MCF 10A (cell line): Measurements from ENCODE around the gene PTPRR. TPM values are rescaled to one million over a fixed set of nuclear protein-coding genes. Genes with fewer than 3 reads are reported as not detected.

ENCODE experiments used
- BruUV-seq: library from RNA; stranded (reverse); fragments of 400-500 nt; replicated peaks from 2 replicates; lab custom pipeline; 2021; lab: Mats Ljungman, UMichigan
- CTCF ChIA-PET: fragments of 300-600 bp; sonication (Branson Sonifier 250); formaldehyde crosslinking; extraction: SDS; loops from one replicate; lab custom pipeline; 2021; ENCODE audit warnings: antibody characterized with exemption, inconsistent platforms; lab: Yijun Ruan, JAX
- POLR2A ChIA-PET: fragments of 300-600, 350-650 bp; sonication (Branson Sonifier 250); formaldehyde crosslinking; extraction: SDS; loops from one replicate; lab custom pipeline; 2020; ENCODE audit warnings: antibody characterized with exemption, inconsistent platforms; lab: Yijun Ruan, JAX
- DNase-seq: peaks from one replicate; pipeline ENCODE4 v3.0.0-alpha.2; 2018; ENCODE audit not compliant: unreplicated experiment
- H3K27ac Mint-ChIP-seq: one replicate; pipeline ENCODE4 v1.8.0; 2022; ENCODE audit warnings: mild to moderate bottlenecking, low read depth, mixed read lengths; ENCODE audit not compliant: unreplicated experiment
- H3K27me3 Mint-ChIP-seq: one replicate; pipeline ENCODE4 v1.8.0; 2022; ENCODE audit warnings: mixed read lengths; ENCODE audit not compliant: insufficient read depth, unreplicated experiment
- H3K36me3 Mint-ChIP-seq: one replicate; pipeline ENCODE4 v1.8.0; 2022; ENCODE audit warnings: mild to moderate bottlenecking, moderate library complexity, mixed read lengths; ENCODE audit not compliant: insufficient read depth, unreplicated experiment
- H3K4me1 Mint-ChIP-seq: one replicate; pipeline ENCODE4 v1.8.0; 2022; ENCODE audit warnings: mixed read lengths; ENCODE audit not compliant: insufficient read depth, unreplicated experiment
- H3K4me3 Mint-ChIP-seq: one replicate; pipeline ENCODE4 v1.8.0; 2022; ENCODE audit warnings: mild to moderate bottlenecking, moderate library complexity, mixed read lengths; ENCODE audit not compliant: unreplicated experiment
- H3K9me3 Mint-ChIP-seq: one replicate; pipeline ENCODE4 v1.8.0; 2022; ENCODE audit warnings: mixed read lengths; ENCODE audit not compliant: unreplicated experiment
- intact Hi-C: fragments of 100-400 bp; cut with micrococcal nuclease; formaldehyde crosslinking; loops from 2 replicates; pipeline ENCODE4 v1.14.1; 2022
- total RNA-seq: library from RNA; stranded (reverse); gene quantifications from 2 replicates; pipeline ENCODE4 v1.2.3, GENCODE V29; 2022
- TF ChIP-seq, protein P1 (sequence below): fragments of 200-600 bp; IDR thresholded peaks from one replicate; pipeline ENCODE4 v1.8.0; 2022; ENCODE audit warnings: antibody characterized with exemption, mild to moderate bottlenecking; ENCODE audit not compliant: unreplicated experiment

PTPRR gene
- total RNA-seq, 1 experiment from 2014 or later, result not detected

DNA sequence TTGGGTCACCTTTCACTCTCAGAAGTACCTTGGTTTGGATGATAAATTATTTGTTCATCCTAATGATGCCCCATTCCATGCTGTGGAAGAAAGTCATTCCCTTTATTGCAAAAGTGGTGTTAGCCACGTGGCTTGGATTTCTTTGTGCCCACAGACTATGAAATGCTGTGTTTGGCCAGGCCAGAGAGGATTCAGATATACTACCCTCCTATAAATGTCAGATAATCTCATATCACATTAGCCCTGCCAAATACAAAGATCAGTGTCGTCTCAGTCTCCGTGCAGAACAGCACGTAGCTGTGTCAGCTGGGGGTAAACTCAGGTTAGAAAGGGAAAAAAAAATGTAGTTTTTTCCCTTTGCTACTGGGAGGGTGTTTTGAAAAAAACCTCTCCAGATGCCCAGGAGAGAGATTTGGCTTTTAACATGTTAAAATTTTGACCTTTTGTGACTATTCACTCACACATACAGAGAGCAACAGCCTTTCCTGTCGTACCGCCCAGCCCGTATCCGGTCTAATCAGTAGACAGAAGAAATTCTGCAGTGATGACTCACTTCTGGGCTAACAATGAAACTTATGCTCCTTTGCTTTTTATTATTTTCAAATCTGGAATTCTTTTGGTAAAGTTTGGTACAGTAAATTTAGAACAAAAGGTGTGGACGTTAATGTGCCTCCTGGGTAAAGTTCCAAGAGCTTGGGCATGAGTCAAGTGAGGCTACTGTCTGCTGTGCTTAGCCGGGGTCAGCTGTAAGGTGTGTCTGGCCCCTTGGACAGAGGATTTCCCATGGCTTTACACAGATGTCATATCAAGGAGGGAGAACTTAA, 274.8 kb downstream of the PTPRR start:
- Mint-ChIP-seq H3K36me3 (no peaks in the 10 kb centered on the region), H3K9me3 (no peaks in the 10 kb centered on the region), H3K4me1 (peaks cover 17% of the 10 kb centered on the region), H3K27me3 (no peaks in the 10 kb centered on the region), H3K4me3 (peak overlapping the region; percentile 52), H3K27ac (peak overlapping the region; percentile 68)
- POLR2A ChIA-PET, result interaction anchor here (0.7 to 1.4 kb wide), 3 partner anchors 10 to 166 kb away, joined by 3 to 8 read pairs (median 3); no protein-coding TSS in a partner anchor
- TF ChIP-seq, protein P1, sequence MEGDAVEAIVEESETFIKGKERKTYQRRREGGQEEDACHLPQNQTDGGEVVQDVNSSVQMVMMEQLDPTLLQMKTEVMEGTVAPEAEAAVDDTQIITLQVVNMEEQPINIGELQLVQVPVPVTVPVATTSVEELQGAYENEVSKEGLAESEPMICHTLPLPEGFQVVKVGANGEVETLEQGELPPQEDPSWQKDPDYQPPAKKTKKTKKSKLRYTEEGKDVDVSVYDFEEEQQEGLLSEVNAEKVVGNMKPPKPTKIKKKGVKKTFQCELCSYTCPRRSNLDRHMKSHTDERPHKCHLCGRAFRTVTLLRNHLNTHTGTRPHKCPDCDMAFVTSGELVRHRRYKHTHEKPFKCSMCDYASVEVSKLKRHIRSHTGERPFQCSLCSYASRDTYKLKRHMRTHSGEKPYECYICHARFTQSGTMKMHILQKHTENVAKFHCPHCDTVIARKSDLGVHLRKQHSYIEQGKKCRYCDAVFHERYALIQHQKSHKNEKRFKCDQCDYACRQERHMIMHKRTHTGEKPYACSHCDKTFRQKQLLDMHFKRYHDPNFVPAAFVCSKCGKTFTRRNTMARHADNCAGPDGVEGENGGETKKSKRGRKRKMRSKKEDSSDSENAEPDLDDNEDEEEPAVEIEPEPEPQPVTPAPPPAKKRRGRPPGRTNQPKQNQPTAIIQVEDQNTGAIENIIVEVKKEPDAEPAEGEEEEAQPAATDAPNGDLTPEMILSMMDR, result no peak
- intact Hi-C loops, result no loop called here
- CTCF ChIA-PET, result interaction anchor here (0.8 kb wide), 1 partner anchor 20 kb away, joined by 3 read pairs; no protein-coding TSS in a partner anchor
- TSS peak; percentile 45 for BruUV-seq
- peak; percentile 90 for DNase-seq

GRCh38 chr12:70644861-70645260, 275.7 kb downstream of the PTPRR start:
- ChIA-PET CTCF (no interaction called here), POLR2A (interaction anchor here (1.0 kb wide), 1 partner anchor 34 kb away, joined by 3 read pairs; no protein-coding TSS in a partner anchor)
- Mint-ChIP-seq H3K36me3 (no peaks in the 10 kb centered on the region), H3K4me3 (no peak overlapping the region), H3K27ac (no peak overlapping the region), H3K27me3 (no peaks in the 10 kb centered on the region), H3K4me1 (peaks cover 17% of the 10 kb centered on the region), H3K9me3 (no peaks in the 10 kb centered on the region)
- DNase-seq, result peak; percentile 19
- no TSS peak for BruUV-seq
- TF ChIP-seq, protein P1, result no peak
- intact Hi-C loops, result no loop called here

- ChIA-PET POLR2A (no interaction called here), CTCF (interaction anchor here (1.2 to 1.6 kb wide), 2 partner anchors 49 to 762 kb away, joined by 4 to 5 read pairs; no protein-coding TSS in a partner anchor)
- intact Hi-C loops, result no loop called here
- no peaks in the 10 kb centered on the region for H3K27me3 Mint-ChIP-seq
- H3K4me3 Mint-ChIP-seq, result no peak overlapping the region
- no peak overlapping the region for H3K27ac Mint-ChIP-seq
- H3K4me1 Mint-ChIP-seq, result peaks cover 17% of the 10 kb centered on the region
- peak; percentile 80 for DNase-seq
- TF ChIP-seq, protein P1, result no peak
- no peaks in the 10 kb centered on the region for H3K9me3 Mint-ChIP-seq
- BruUV-seq, result no TSS peak
- no peaks in the 10 kb centered on the region for H3K36me3 Mint-ChIP-seq
Measured at GRCh38 chr12:70643939-70644338, 276.6 kb downstream of the PTPRR start.

DNA sequence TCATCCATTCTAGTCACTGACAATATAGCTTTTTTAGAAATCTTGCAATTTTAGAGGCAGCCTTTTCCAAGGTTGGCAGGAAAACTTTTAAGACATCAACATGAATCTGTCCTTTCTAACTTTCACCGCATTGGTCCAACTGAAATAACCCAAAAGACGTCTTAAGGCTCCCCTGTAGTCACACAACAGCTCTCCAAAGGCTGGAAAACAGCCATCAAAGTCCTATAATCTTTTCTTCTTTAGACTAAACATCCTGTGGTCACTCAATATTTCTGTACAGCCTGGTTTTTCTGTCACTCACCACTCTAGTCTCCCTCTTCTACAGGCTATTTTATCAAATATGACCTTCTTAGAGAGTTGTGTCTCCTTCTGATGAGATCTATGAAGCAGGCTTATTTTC, 278.8 kb downstream of the PTPRR start:
- no peak overlapping the region for H3K4me3 Mint-ChIP-seq
- H3K9me3 Mint-ChIP-seq, result no peaks in the 10 kb centered on the region
- no peaks in the 10 kb centered on the region for H3K27me3 Mint-ChIP-seq
- intact Hi-C loops, result no loop called here
- no peak overlapping the region for H3K27ac Mint-ChIP-seq
- ChIA-PET POLR2A (no interaction called here), CTCF (no interaction called here)
- BruUV-seq, result no TSS peak
- TF ChIP-seq, protein P1, result no peak
- peaks cover 17% of the 10 kb centered on the region for H3K4me1 Mint-ChIP-seq
- no peak for DNase-seq
- H3K36me3 Mint-ChIP-seq, result no peaks in the 10 kb centered on the region
